Osteoblast (primary cell): Measurements from ENCODE around the gene ZNF528. TPM values are rescaled to one million over a fixed set of nuclear protein-coding genes. Genes with fewer than 3 reads are reported as not detected.

ENCODE experiments used
- DNase-seq: peaks from one replicate; pipeline ENCODE4 v3.0.0; 2011; ENCODE audit warnings: low spot score, mixed read lengths; ENCODE audit not compliant: insufficient read length; ENCODE audit errors: missing footprints
- H2AFZ ChIP-seq: 2 replicates; pipeline ENCODE4 v1.6.0; 2011; ENCODE audit warnings: mild to moderate bottlenecking, low read length
- H3K27ac ChIP-seq: 2 replicates; pipeline ENCODE4 v1.5.1; 2011; ENCODE audit warnings: mild to moderate bottlenecking, low read depth, low read length, moderate library complexity
- H3K27me3 ChIP-seq: 2 replicates; pipeline ENCODE4 v1.6.0; 2012; ENCODE audit warnings: mild to moderate bottlenecking, control low read depth, inconsistent platforms, low read length, moderate library complexity; ENCODE audit not compliant: insufficient read depth
- H3K36me3 ChIP-seq: 2 replicates; pipeline ENCODE4 v1.5.1; 2011; ENCODE audit warnings: mild to moderate bottlenecking, low read length, control low read depth, moderate library complexity; ENCODE audit not compliant: insufficient read depth
- H3K4me1 ChIP-seq: 2 replicates; pipeline ENCODE4 v1.5.1; 2011; ENCODE audit warnings: mild to moderate bottlenecking, low read length, control low read depth, moderate library complexity; ENCODE audit not compliant: insufficient read depth
- H3K4me2 ChIP-seq: 2 replicates; pipeline ENCODE4 v1.6.0; 2011; ENCODE audit warnings: mild to moderate bottlenecking, low read length; ENCODE audit not compliant: insufficient read depth
- H3K4me3 ChIP-seq: fragments of 200-600 bp; sonication (generic); 3 replicates; pipeline ENCODE4 v1.5.1; 2012; ENCODE audit warnings: mild to moderate bottlenecking, low read length, inconsistent platforms; ENCODE audit not compliant: insufficient read depth
- H3K79me2 ChIP-seq: 2 replicates; pipeline ENCODE4 v1.6.0; 2012; ENCODE audit warnings: mild to moderate bottlenecking, low read length, control low read depth, inconsistent platforms; ENCODE audit not compliant: insufficient read depth
- H3K9me3 ChIP-seq: 2 replicates; pipeline ENCODE4 v1.5.1; 2011; ENCODE audit warnings: low read depth, low read length, control low read depth
- H4K20me1 ChIP-seq: 2 replicates; pipeline ENCODE4 v1.6.0; 2012; ENCODE audit warnings: mild to moderate bottlenecking, low read length, control low read depth; ENCODE audit not compliant: insufficient read depth
- CTCF ChIP-seq: IDR thresholded peaks from 2 replicates; pipeline ENCODE4 v1.5.1; 2011; ENCODE audit warnings: mild to moderate bottlenecking, low read depth, low read length, moderate library complexity; ENCODE audit errors: extremely low read depth
- total RNA-seq: library from RNA; depleted of rRNA; stranded (reverse); fragments of >200 nt; gene quantifications from 2 replicates; pipeline ENCODE4 v1.2.3, GENCODE V29; 2012

ZNF528 gene
- total RNA-seq, 1 donor: 32.9 TPM

- H3K36me3 ChIP-seq: peaks cover 16% of the 10 kb centered on the region
- no peaks in the 10 kb centered on the region for H4K20me1 ChIP-seq
- no peaks in the 10 kb centered on the region for H3K27me3 ChIP-seq
- no peak overlapping the region for H2AFZ ChIP-seq
- no peaks in the 10 kb centered on the region for H3K79me2 ChIP-seq
- H3K4me2 ChIP-seq: no peak overlapping the region
- peaks cover 33% of the 10 kb centered on the region for H3K9me3 ChIP-seq
- H3K4me3 ChIP-seq: no peak overlapping the region
- no peak for TF ChIP-seq CTCF
- no peaks in the 10 kb centered on the region for H3K4me1 ChIP-seq
- DNase-seq: no peak
- no peak overlapping the region for H3K27ac ChIP-seq
These were observed 18.1 kb downstream of the ZNF528 start for GRCh38 chr19:52415711-52416110.

GRCh38 chr19:52428937-52429336 lies 31.3 kb downstream of the ZNF528 start, which contains the start of gene ZNF534:
ZNF534 (plus strand) TSS chr19:52429148; CDS start chr19:52431475, 2,327 bp downstream.
- H3K9me3 ChIP-seq: peaks cover 2% of the 10 kb centered on the region
- H3K4me2 ChIP-seq: no peak within 1 kb of the TSS
- H3K4me3 ChIP-seq: no peak within 1 kb of the TSS
- no peak within 1 kb of the TSS for H3K27ac ChIP-seq
- no peak for DNase-seq
- no peaks in the 10 kb centered on the region for H3K27me3 ChIP-seq
- H2AFZ ChIP-seq: no peak within 1 kb of the TSS
- H3K36me3 ChIP-seq: no peaks in the 10 kb centered on the region
- no peaks in the 10 kb centered on the region for H3K79me2 ChIP-seq
- H3K4me1 ChIP-seq: no peaks in the 10 kb centered on the region
- no peak for TF ChIP-seq CTCF
- H4K20me1 ChIP-seq: no peaks in the 10 kb centered on the region

- peaks cover 3% of the 10 kb centered on the region for H3K9me3 ChIP-seq
- TF ChIP-seq CTCF: no peak
- no peaks in the 10 kb centered on the region for H3K4me1 ChIP-seq
- no peaks in the 10 kb centered on the region for H4K20me1 ChIP-seq
- H3K27ac ChIP-seq: no peak overlapping the region
- H3K79me2 ChIP-seq: no peaks in the 10 kb centered on the region
- DNase-seq: no peak
- H3K4me3 ChIP-seq: no peak overlapping the region
- H2AFZ ChIP-seq: no peak overlapping the region
- no peaks in the 10 kb centered on the region for H3K36me3 ChIP-seq
- no peaks in the 10 kb centered on the region for H3K27me3 ChIP-seq
- no peak overlapping the region for H3K4me2 ChIP-seq
These were observed 44.5 kb downstream of the ZNF528 start for GRCh38 chr19:52442179-52442578.

GRCh38 chr19:52444506-52444905 lies 46.9 kb downstream of the ZNF528 start:
- H3K36me3 ChIP-seq: no peaks in the 10 kb centered on the region
- no peaks in the 10 kb centered on the region for H4K20me1 ChIP-seq
- no peak for DNase-seq
- H3K27ac ChIP-seq: no peak overlapping the region
- no peak for TF ChIP-seq CTCF
- no peak overlapping the region for H3K4me2 ChIP-seq
- no peaks in the 10 kb centered on the region for H3K4me1 ChIP-seq
- no peaks in the 10 kb centered on the region for H3K27me3 ChIP-seq
- H3K4me3 ChIP-seq: no peak overlapping the region
- H3K79me2 ChIP-seq: no peaks in the 10 kb centered on the region
- no peak overlapping the region for H2AFZ ChIP-seq
- peaks cover 3% of the 10 kb centered on the region for H3K9me3 ChIP-seq
